ENCODE results near the gene ACSL5. TPM values are rescaled to one million over a fixed set of nuclear protein-coding genes. Genes with fewer than 3 reads are reported as not detected.
"Not testable (repeated sequence)": the region's sequence is repeated elsewhere in the genome, so short reads cannot be mapped to it uniquely, and the experiment has no call there.

The ACSL5 gene
- total and polyA plus RNA-seq, 2 of the 4 experiments (the other 2 are of a cell fraction), result 0.87 to 1.3 TPM

DNA sequence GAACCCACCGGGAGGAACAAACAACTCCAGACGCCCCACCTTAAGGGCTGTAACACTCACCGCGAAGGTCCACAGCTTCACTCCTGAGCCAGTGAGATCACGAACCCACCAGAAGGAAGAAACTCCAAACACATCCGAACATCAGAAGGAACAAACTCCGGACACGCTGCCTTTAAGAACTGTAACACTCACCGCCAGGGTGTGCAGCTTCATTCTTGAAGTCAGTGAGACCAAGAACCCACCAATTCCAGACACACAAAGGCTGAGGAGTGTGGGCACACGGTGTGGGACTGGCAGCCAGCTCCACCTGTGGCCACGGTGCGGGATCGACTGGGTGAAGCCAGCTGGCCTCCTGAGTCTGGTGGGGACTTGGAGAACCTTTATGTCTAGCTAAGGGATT lies 2.6 kb upstream of the ACSL5 start:
- WGBS, 2 experiments (ENCODE audit: extremely low coverage in 2 of 2, insufficient read length in 1 of 2), result 90% methylated on average over 3 of the region's 13 CpGs; no CpG with 5 or more reads in 1 of the 2 experiments
- H2BK120ac ChIP-seq (ENCODE audit: low read depth, low read length); H3K9ac ChIP-seq (ENCODE audit: low read depth, low read length); H2BK15ac ChIP-seq (ENCODE audit: low read depth, low read length); H4K8ac ChIP-seq (ENCODE audit: low read depth in 2 of 2, low read length in 2 of 2); H3K9me1 ChIP-seq (ENCODE audit: insufficient read depth, low read length); H3K56ac ChIP-seq (ENCODE audit: extremely low read depth, insufficient read depth, low read length); H3K27ac ChIP-seq (ENCODE audit: insufficient read depth, low read length); CTCF ChIA-PET; H4K5ac ChIP-seq (ENCODE audit: low read depth, low read length); H3K18ac ChIP-seq (ENCODE audit: low read depth, low read length); POLR2A ChIA-PET (ENCODE audit: unreplicated experiment); H3K9me3 ChIP-seq (ENCODE audit: control insufficient read depth, insufficient read depth, low read length); BruUV-seq (replicated peaks); intact Hi-C loops (cut with micrococcal nuclease); H3K79me1 ChIP-seq (ENCODE audit: low read depth in 1 of 2, low read length in 2 of 2); H3K23ac ChIP-seq (ENCODE audit: low read depth, low read length); H4K20me1 ChIP-seq (ENCODE audit: insufficient read depth, low read length); H3K4me2 ChIP-seq (ENCODE audit: low read depth, low read length); H3K27me3 ChIP-seq (ENCODE audit: control insufficient read depth, insufficient read depth, low read length); in situ Hi-C loops (cut with MboI; ENCODE audit: low sequenced_read_pairs); H3K4ac ChIP-seq (ENCODE audit: low read depth, low read length); H2BK5ac ChIP-seq (ENCODE audit: low read depth, low read length, poor library complexity, severe bottlenecking); H2AK9ac ChIP-seq (replicated peaks; ENCODE audit: low read depth, low read length, poor library complexity); DNase-seq; H2AFZ ChIP-seq (replicated peaks; ENCODE audit: low read length, poor library complexity); dilution Hi-C loops (cut with HindIII; ENCODE audit: low sequenced_read_pairs, unreplicated experiment); ATAC-seq (ENCODE audit: low read depth); H2BK20ac ChIP-seq (ENCODE audit: low read depth, low read length); H2AK5ac ChIP-seq (ENCODE audit: low read depth, low read length); H3K36me3 ChIP-seq (ENCODE audit: control insufficient read depth, insufficient read depth, low read length); H3K14ac ChIP-seq (replicated peaks; ENCODE audit: low read depth, low read length); H3K4me3 ChIP-seq (ENCODE audit: insufficient read depth, low read depth, low read length); H4K91ac ChIP-seq (ENCODE audit: insufficient read depth, low read depth, low read length): not testable (repeated sequence)
- peaks cover 13% of the 10 kb centered on the region for H3K4me1 ChIP-seq (ENCODE audit: control insufficient read depth, insufficient read depth, low read length)

DNA sequence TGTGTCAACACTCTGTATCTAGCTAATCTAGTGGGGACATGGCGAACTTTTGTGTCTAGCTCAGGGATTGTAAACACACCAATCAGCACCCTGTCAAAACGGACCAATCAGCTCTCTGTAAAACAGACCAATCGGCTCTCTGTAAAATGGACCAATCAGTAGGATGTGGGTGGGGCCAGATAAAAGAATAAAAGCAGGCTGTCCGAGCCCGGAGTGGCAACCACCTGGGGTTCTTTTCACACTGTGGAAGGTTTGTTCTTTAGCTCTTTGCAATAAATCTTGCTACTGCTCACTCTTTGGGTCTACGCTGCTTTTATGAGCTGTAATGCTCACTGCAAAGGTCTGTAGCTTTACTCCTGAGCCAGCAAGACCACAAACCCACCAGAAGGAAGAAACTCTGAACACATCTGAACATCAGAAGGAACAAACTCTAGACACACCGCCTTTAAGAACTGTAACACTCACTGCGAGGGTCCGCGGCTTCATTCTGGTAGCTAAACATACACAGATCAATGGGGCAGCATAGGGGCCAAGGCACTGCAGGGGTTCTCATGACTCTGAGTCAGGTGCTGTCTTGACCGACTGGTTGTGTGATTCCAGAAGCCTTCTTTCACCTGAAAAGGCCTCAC lies 1.6 kb upstream of the ACSL5 start:
- H3K27ac ChIP-seq (ENCODE audit: insufficient read depth, low read length); POLR2A ChIA-PET (ENCODE audit: unreplicated experiment); H2AFZ ChIP-seq (replicated peaks; ENCODE audit: low read length, poor library complexity); dilution Hi-C loops (cut with HindIII; ENCODE audit: low sequenced_read_pairs, unreplicated experiment); H3K4ac ChIP-seq (ENCODE audit: low read depth, low read length); H3K9ac ChIP-seq (ENCODE audit: low read depth, low read length); intact Hi-C loops (cut with micrococcal nuclease); DNase-seq; H3K9me3 ChIP-seq (ENCODE audit: control insufficient read depth, insufficient read depth, low read length); H2AK9ac ChIP-seq (replicated peaks; ENCODE audit: low read depth, low read length, poor library complexity); CTCF ChIA-PET; ATAC-seq (ENCODE audit: low read depth); H3K56ac ChIP-seq (ENCODE audit: extremely low read depth, insufficient read depth, low read length); H2BK15ac ChIP-seq (ENCODE audit: low read depth, low read length); H3K9me1 ChIP-seq (ENCODE audit: insufficient read depth, low read length); H4K8ac ChIP-seq (ENCODE audit: low read depth in 2 of 2, low read length in 2 of 2); H3K36me3 ChIP-seq (ENCODE audit: control insufficient read depth, insufficient read depth, low read length); H4K20me1 ChIP-seq (ENCODE audit: insufficient read depth, low read length); H3K4me3 ChIP-seq (ENCODE audit: insufficient read depth, low read depth, low read length); H2BK20ac ChIP-seq (ENCODE audit: low read depth, low read length); H3K23ac ChIP-seq (ENCODE audit: low read depth, low read length); H2AK5ac ChIP-seq (ENCODE audit: low read depth, low read length); H2BK120ac ChIP-seq (ENCODE audit: low read depth, low read length); H3K27me3 ChIP-seq (ENCODE audit: control insufficient read depth, insufficient read depth, low read length); H3K18ac ChIP-seq (ENCODE audit: low read depth, low read length); in situ Hi-C loops (cut with MboI; ENCODE audit: low sequenced_read_pairs); H4K91ac ChIP-seq (ENCODE audit: insufficient read depth, low read depth, low read length); H3K4me2 ChIP-seq (ENCODE audit: low read depth, low read length); H4K5ac ChIP-seq (ENCODE audit: low read depth, low read length); H2BK5ac ChIP-seq (ENCODE audit: low read depth, low read length, poor library complexity, severe bottlenecking); BruUV-seq (replicated peaks); H3K14ac ChIP-seq (replicated peaks; ENCODE audit: low read depth, low read length); H3K79me1 ChIP-seq (ENCODE audit: low read depth in 1 of 2, low read length in 2 of 2): not testable (repeated sequence)
- WGBS, 2 experiments (ENCODE audit: extremely low coverage in 2 of 2, insufficient read length in 1 of 2), result no CpG with 5 or more reads among the region's 11 CpGs
- H3K4me1 ChIP-seq (ENCODE audit: control insufficient read depth, insufficient read depth, low read length), result peaks cover 15% of the 10 kb centered on the region

Data from IMR-90 (cell line).